ENCODE results near the gene SCAMP4. TPM values are rescaled to one million over a fixed set of nuclear protein-coding genes. Genes with fewer than 3 reads are reported as not detected.
"Not testable (repeated sequence)": the region's sequence is repeated elsewhere in the genome, so short reads cannot be mapped to it uniquely, and the experiment has no call there.

The SCAMP4 gene
- total RNA-seq, 1 donor from 2014 or later, result 16.4 TPM

- no peak for DNase-seq (ENCODE audit: low spot score)
These were observed 22.2 kb upstream of the SCAMP4 start for GRCh38 chr19:1882786-1883692.

GRCh38 chr19:1883784-1884183 is 21.4 kb upstream of the SCAMP4 start:
- DNase-seq (ENCODE audit: low spot score), result no peak

DNA sequence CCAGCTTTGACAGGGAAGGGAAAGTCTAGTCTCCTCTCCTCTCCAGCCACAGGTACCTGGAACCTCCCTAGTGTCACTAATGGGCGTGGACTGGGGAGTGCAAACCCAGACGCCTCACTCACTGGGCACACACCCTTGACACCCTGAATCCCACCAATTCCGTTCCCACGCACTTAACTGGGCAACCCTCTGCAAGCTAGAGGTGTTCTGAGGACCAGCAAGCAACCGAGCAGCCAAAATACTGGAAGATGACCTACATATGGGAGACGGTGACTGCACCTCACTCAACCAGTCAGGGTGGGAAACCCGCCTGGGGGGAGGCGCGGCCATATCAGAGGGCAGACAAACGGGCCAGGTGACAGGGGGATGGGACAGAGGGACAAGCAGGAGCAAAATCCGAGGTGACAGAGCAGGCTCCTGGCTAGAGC is 20.9 kb upstream of the SCAMP4 start:
- no peak for DNase-seq (ENCODE audit: low spot score)

DNA sequence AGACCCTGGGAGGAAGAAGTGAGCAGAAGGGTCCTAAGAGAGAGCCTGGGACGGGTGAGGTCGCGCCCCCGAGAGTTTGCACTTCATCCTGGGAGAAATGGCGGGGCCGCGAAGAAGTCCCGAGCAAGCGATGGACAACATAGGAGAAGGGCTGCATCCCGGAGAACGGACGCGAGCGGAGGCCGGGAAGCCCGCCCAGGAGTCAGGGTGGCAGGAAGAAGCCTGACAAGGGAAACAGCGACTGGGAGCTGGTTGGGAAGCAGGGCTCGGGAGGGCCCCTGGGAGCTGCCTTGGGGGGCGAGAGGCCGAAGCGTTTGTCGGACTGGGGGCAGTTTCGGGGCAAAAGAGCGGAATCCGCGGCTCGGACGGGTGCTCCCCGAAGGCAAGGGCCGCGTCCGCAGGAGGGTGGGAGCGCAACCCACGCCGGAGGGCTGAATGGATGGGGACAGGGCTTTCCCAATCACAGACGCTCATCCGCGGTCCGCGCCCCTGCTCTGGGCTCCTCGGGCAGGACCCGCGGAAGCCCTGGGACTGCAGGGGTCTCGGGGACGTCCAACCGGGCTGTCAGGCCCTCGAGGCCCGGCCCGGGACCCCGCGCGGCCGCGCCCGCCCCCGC is 20.4 kb upstream of the SCAMP4 start:
- DNase-seq (ENCODE audit: low spot score), result no peak

DNA sequence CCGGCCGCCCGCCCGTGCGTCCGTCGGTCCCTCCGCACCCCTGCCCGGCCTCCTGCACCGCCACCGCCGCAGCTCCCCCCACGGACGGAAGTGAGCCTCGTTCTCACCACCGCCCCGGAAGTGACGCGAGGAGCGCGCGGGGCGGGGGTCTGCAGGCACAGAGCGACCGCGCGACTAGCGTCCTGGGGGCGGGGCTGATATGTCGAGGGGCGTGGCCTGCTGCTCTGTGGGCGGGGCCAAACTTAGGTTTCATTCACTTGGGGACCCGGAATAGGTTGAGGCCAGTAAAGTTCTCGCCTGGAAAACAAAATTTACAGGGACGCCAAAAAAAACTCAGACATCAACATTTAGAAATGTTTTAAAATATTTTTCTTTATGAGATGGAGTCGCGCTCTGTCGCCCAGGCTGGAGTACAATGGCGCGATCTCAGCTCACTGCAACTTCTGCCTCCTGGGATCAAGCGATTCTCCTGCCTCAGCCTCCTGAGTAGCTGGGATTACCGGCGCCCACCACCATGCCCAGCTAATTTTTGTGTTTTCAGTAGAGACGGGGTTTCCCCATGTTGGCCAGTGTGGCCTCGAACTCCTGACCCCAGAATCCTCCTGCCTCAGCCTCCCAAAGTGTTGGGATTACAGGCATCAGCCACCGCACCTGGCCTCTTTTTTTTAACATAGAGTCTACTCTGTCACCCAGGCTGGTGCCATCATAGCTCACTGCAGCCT is 19.6 kb upstream of the SCAMP4 start, which contains the start of gene ABHD17A:
ABHD17A (minus strand) TSS at position 99 of the 722 bp plus-strand sequence. CDS start 3,930 bp downstream, outside the sequence.
- peak; percentile 93 for DNase-seq (ENCODE audit: low spot score)

GRCh38 chr19:1886360-1886759 is 18.8 kb upstream of the SCAMP4 start:
- not testable (repeated sequence) for DNase-seq (ENCODE audit: low spot score)

GRCh38 chr19:1888385-1888784 is 16.8 kb upstream of the SCAMP4 start:
- no peak for DNase-seq (ENCODE audit: low spot score)

- DNase-seq (ENCODE audit: low spot score), result no peak
These were observed 15.3 kb upstream of the SCAMP4 start for GRCh38 chr19:1889907-1890306.

DNA sequence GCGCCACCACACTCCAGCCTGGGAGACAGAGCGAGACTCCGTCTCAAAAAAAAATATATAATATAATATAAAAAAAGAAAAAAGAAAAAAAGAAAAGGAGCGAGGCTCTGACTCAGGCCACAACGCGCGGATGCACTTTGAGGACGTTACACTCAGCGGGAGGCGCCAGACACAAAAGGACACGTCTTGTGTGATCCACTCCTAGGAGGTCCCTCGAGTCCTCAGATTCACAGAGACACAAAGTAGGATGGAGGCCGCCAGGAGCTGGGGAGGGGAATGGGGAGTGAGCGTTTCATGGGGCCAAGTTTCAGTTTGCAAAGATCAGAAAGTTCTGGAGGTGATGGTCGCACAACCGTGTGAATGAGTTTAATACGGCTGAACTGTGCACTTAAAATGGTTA is 11.4 kb upstream of the SCAMP4 start:
- DNase-seq (ENCODE audit: low spot score), result no peak

GRCh38 chr19:1896508-1896907 is 8.7 kb upstream of the SCAMP4 start:
- no peak for DNase-seq (ENCODE audit: low spot score)

DNA sequence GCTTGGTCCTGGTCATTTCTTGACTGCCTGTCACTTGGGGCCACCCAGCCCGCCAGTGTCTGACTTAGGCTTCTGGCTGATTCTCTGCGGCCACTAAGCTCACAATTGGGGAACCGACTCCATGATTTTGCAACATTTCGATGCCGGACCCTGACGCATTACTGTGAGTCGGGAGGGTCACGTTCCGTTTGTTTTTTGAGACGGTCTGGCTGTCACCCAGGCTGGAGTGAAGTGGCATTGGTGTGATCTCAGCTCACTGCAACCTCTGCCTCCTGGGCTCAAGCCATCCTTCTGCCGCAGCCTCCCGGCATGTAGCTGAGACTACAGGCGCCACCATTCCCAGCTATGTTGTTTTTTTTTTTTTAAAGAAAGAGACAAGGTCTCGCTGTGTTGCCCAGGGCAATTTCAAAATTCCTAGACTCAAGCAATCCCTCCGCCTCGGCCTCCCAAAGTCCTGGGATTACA is 3.2 kb upstream of the SCAMP4 start:
- peak; percentile 35 for DNase-seq (ENCODE audit: low spot score)

DNA sequence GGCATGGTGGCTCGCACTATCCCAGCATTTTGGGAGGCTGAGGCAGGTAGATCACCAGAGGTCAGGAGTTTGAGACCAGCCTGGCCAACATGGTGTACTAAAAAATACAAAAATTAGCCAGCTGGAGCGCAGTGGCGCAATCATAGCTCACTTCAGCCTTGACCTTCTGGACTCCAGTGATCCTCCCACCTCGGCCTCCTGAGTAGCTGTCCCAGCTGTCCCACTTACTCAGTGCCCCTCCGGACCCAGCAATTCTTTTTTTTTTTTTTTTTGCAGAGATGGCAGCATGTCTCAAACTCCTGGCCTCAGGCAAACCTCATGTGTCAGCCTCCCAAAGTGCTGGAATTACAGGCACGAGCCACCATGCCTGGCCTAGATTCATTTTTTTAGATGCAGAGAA is 2.3 kb upstream of the SCAMP4 start:
- DNase-seq (ENCODE audit: low spot score), result no peak

DNA sequence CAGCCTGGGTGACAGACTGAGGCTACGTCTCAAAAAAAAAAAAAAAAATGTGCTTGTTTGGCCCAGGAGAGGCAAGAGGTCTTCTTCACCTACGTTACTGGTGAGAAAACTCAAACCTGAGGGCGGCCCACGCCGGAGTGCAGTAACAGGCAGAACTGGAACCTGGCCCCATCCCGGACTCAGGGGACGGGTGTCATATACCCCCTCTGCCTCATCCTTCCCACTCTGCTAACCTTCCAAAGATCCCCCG is 414 bp upstream of the SCAMP4 start:
- no peak for DNase-seq (ENCODE audit: low spot score)

GRCh38 chr19:1905863-1906375 is 720 bp downstream of the SCAMP4 start:
- no peak for DNase-seq (ENCODE audit: low spot score)

- no peak for DNase-seq (ENCODE audit: low spot score)
These were observed 1.9 kb downstream of the SCAMP4 start for GRCh38 chr19:1906985-1907562.

DNA sequence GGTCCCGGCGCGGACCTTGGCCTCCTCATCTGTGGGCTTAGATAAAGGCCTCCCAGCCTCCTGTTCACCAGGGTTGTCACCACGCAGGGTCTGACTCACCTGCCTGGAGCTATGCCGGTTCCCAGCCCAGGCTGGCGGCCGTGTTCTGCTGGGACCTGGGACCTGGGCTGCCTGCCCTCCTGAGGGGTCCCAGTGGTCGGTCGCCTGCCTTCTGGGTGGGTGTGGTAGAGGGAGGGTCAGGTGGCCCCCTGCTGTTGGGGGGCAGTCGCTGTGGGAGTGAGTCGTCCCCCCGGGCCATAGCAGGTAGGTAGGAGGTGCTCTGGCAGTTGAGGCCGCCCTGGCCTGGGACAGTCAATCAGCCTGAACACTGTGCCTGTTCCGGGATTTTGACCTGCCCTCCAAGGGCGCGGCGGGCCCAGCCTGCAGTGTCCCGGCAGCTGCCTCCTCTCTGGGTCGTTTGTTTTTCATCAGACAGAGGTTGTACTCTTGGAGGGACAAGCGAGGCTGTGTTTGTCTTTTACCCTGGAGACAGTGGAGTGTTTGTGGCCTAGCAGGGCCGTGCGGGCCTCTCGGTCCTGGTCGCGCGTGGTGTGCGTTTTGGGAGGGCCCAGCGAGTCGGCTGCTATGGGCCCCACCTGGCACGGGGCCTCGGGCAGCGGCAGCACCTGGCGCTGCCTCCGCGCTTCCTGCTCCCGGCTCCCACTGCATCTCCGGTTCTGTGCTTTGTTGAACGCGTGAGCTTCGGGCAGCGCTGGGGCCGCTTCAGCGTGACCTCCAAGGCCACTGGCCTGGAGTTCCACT is 2.6 kb downstream of the SCAMP4 start:
- DNase-seq (ENCODE audit: low spot score), result no peak

DNA sequence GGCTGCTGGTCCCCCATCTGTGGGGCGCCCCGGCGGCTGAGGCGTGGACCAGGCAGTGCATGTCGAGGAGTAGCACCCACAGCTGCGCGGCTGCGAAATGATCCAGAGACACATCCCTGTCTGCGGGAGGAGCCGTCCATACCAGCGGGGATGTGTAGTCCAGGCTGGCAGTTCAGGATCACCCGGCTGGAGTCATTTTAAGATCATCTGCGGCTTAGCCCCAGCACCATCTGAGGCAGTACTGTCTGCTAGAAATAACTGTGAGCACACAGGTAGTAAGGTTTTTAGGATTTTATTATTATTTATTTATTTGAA is 3.1 kb downstream of the SCAMP4 start:
- DNase-seq (ENCODE audit: low spot score), result no peak

DNA sequence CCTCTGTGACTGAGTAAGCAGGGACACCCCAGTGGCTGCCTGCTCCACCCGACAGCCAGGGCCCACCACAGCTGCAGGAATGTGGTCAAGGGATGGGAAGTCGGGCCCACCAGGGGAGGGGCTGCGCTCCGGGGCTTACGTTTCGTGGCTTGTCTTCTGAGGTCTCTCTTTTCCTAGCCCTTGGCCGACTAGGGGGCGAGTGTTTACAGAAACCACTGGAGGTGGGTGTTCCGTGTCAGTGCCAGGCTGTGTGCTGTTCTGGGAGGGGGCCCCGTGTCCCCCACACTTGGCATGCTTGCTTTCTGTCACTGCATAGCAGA is 4.5 kb downstream of the SCAMP4 start:
- DNase-seq (ENCODE audit: low spot score), result no peak

DNA sequence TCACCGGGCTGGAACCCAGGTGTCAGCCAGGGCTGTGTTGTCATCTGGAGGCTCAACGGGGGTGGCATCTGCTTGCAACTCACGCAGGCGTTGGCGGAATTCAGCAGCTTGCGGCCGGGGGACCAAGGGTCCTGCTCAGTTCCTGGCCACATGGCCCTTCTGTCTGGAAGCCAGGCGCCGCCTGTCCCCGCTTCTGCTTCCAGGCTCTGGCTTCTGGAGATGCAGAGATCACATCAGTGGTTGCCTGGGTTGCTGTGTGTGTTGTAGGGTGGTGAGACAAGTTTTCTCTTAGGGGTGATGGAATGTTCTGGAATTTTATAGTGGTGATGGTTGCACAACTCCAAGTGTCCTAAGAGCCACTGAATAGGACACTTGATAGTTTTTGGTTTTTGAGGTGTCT is 5.0 kb downstream of the SCAMP4 start:
- no peak for DNase-seq (ENCODE audit: low spot score)

- no peak for DNase-seq (ENCODE audit: low spot score)
These were observed 5.9 kb downstream of the SCAMP4 start for GRCh38 chr19:1911098-1911497.

- no peak for DNase-seq (ENCODE audit: low spot score)
These were observed 6.8 kb downstream of the SCAMP4 start for GRCh38 chr19:1911995-1912394.

All from umbilical cord (tissue), 2 donors.